Measurements from ENCODE around the gene MLNR. TPM values are rescaled to one million over a fixed set of nuclear protein-coding genes. Genes with fewer than 3 reads are reported as not detected.

The MLNR gene
- total and polyA plus RNA-seq, 9 of the 15 experiments (the other 6 are each of a cell fraction or from before 2014, with no cell fraction given) = not detected

DNA sequence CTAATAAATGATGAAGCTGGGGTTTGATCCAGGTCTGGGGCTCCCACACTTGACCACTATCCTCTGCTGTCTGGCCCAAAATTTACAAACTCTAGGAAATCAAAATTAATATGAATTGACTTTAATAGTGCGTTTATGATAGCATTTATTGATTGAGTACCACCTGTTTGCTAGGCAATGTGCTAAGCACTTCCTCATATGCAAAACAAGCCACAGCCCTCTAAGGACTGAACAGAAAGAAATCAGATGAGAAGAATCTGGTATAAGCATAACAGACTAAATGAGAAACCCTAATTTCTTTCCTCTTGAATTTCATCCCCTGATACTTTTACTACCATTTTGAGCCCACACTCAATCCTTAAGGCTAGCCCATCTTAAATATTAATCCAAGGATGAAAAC is 6.6 kb upstream of the MLNR start (continued):
- TF ChIP-seq ZNF696 (CRISPR knock-in tag; conservative IDR thresholded peaks at IDR 0.05) = no peak
- no peak for TF ChIP-seq NRF1 (conservative IDR thresholded peaks at IDR 0.05 in 1 of 2, IDR thresholded peaks at IDR 0.05 in 1 of 2)
- TF ChIP-seq HLTF (IDR thresholded peaks at IDR 0.05) = no peak

DNA sequence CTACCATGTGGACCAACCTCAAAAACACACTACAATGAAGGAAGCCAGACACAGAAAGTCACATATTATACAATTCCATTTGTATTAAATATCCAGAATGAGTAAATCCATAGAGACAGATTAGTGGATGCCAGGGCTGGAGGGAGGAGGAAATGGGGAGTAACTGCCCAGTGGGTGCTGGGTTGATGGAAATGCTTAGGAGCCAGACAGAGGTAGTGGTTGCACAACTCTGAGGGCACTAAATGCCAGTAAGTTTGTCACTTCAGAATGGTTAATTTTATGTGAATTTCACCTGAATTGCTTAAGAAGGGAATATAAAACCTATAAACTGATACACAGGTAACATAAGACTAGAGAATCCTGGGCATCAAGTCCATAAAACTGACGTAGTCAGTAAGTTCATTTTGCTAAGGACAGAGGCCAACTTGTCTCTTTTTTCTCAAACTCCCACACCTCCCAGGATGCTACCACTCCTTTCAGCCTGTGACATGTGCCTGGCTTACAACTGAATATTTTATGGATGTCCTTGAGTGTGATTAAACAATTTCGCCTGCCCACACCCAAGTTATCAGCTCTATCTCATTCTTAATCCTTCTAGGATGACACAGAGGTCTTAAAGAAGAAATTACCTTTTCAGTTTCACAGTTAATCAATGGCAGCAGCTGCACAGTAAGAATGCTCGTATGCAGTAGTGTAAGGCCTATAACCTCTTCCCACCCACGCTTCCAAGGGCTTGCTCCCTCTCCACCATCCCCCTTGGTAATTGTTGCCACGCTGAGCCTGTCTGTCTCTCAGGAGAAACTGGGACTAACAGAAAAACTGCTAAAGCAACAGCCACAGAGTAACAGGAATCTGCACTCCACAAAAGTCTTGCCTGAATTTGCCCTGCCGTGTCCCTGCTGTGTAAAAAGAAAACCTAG is 5.9 kb upstream of the MLNR start:
- no peak overlapping the region for H3K4me3 ChIP-seq
- no peak for FAIRE-seq

More for the DNA sequence above, 5.9 kb upstream of the MLNR start:
- TF ChIP-seq RAD21 (CRISPR knock-in tag; conservative IDR thresholded peaks at IDR 0.05 in 1 of 2, IDR thresholded peaks at IDR 0.05 in 1 of 2) (no peak), ZBTB17 (CRISPR knock-in tag; IDR thresholded peaks at IDR 0.05) (no peak), ZNF175 (CRISPR knock-in tag; IDR thresholded peaks at IDR 0.05; ENCODE audit: low read depth) (no peak), KLF16 (IDR thresholded peaks at IDR 0.05) (no peak), EGR1 (conservative IDR thresholded peaks at IDR 0.05) (peak; percentile 43), NCOA6 (IDR thresholded peaks at IDR 0.05) (no peak)
- TF ChIP-seq, protein P1, sequence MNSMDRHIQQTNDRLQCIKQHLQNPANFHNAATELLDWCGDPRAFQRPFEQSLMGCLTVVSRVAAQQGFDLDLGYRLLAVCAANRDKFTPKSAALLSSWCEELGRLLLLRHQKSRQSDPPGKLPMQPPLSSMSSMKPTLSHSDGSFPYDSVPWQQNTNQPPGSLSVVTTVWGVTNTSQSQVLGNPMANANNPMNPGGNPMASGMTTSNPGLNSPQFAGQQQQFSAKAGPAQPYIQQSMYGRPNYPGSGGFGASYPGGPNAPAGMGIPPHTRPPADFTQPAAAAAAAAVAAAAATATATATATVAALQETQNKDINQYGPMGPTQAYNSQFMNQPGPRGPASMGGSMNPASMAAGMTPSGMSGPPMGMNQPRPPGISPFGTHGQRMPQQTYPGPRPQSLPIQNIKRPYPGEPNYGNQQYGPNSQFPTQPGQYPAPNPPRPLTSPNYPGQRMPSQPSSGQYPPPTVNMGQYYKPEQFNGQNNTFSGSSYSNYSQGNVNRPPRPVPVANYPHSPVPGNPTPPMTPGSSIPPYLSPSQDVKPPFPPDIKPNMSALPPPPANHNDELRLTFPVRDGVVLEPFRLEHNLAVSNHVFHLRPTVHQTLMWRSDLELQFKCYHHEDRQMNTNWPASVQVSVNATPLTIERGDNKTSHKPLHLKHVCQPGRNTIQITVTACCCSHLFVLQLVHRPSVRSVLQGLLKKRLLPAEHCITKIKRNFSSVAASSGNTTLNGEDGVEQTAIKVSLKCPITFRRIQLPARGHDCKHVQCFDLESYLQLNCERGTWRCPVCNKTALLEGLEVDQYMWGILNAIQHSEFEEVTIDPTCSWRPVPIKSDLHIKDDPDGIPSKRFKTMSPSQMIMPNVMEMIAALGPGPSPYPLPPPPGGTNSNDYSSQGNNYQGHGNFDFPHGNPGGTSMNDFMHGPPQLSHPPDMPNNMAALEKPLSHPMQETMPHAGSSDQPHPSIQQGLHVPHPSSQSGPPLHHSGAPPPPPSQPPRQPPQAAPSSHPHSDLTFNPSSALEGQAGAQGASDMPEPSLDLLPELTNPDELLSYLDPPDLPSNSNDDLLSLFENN (IDR thresholded peaks at IDR 0.05; ENCODE audit: low read depth in 2 of 2, low read length in 2 of 2) = no peak
- Histone ChIP-seq H3K4me1 (replicated peaks in 1 of 2; ENCODE audit: control insufficient read depth in 2 of 2, insufficient read depth in 2 of 2, low read length in 2 of 2) (peaks cover 0 to 3% of the 10 kb centered on the region in 2 experiments; a peak in 2 of 5 replicates), H3K9me1 (ENCODE audit: control insufficient read depth, insufficient read depth, low read length) (no peaks in the 10 kb centered on the region), H3K36me3 (ENCODE audit: control insufficient read depth, insufficient read depth, low read length) (no peaks in the 10 kb centered on the region), H4K20me1 (replicated peaks; ENCODE audit: control insufficient read depth, insufficient read depth, low read length) (no peaks in the 10 kb centered on the region), H3K9me3 (replicated peaks; ENCODE audit: control insufficient read depth, insufficient read depth, low read depth, low read length) (no peaks in the 10 kb centered on the region), H3K9ac (ENCODE audit: insufficient read depth in 1 of 2, low read depth in 2 of 2, low read length in 2 of 2) (no peak overlapping the region), H3K4me2 (ENCODE audit: insufficient read depth, low read length) (no peak overlapping the region), H3K27me3 (ENCODE audit: control insufficient read depth in 2 of 2, insufficient read depth in 2 of 2, low read length in 2 of 2) (peaks cover 0 to 7% of the 10 kb centered on the region in 2 experiments; a peak in 2 of 5 replicates), H3K27ac (ENCODE audit: extremely low read depth, low read depth, low read length) (no peak overlapping the region), H2AFZ (ENCODE audit: low read depth, low read length) (no peak overlapping the region; the same call in 1 of the 2 replicates), H3K79me2 (ENCODE audit: control insufficient read depth, insufficient read depth, low read length) (no peaks in the 10 kb centered on the region)
- WGBS (ENCODE audit: insufficient coverage, low coverage, missing lambda C conversion rate) = 23% methylated on average over 5 of the region's 6 CpGs
- intact Hi-C loops (cut with micrococcal nuclease) (no loop called here), in situ Hi-C loops (cut with MboI) (no loop called here)
- BruUV-seq (replicated peaks) = no TSS peak
- DNase-seq (ENCODE audit: extremely low read depth in 1 of 4, low spot score in 3 of 4) = no peak
- CTCF ChIA-PET (ENCODE audit: low intra/inter-chr PET ratio) = interaction anchor here (0.6 kb wide), 1 partner anchor 325 kb away, joined by 3 read pairs; no protein-coding TSS in a partner anchor
- POLR2A ChIA-PET = no interaction called here
- no peak for ATAC-seq
